Suprapubic skin (tissue), 4 donors: ENCODE measurements around the gene CELF4.

Source experiments
- EP300 ChIP-seq: sonication (generic); formaldehyde crosslinking; IDR thresholded peaks from one replicate; pipeline ENCODE4 v1.6.1; 2017; ENCODE audit warnings: antibody characterized with exemption
- POLR2A ChIP-seq, 2 donors: fragments of 450-650 bp; IDR thresholded peaks; one replicate each; pipeline ENCODE4 v1.6.1; 2017; ENCODE audit warnings: antibody characterized with exemption in 2 of 2, mild to moderate bottlenecking in 2 of 2, moderate library complexity in 2 of 2
- POLR2AphosphoS5 ChIP-seq, 3 donors: sonication (generic); formaldehyde crosslinking; IDR thresholded peaks; one replicate each; pipeline ENCODE4 v1.6.1; 2017; ENCODE audit warnings: antibody characterized with exemption in 3 of 3
- TF ChIP-seq, protein P1 (sequence below), 2 donors: fragments of 200-600 bp in 1 of 2; fragments of 450-650 bp in 1 of 2; sonication (generic) in 1 of 2; IDR thresholded peaks; one replicate each; pipeline ENCODE4 v1.5.1; 2016 to 2019; ENCODE audit warnings: antibody characterized with exemption in 2 of 2, mild to moderate bottlenecking in 1 of 2, moderate library complexity in 1 of 2

GRCh38 chr18:37285825-37286224 lies 279.8 kb downstream of the CELF4 start:
- TF ChIP-seq, protein P1, sequence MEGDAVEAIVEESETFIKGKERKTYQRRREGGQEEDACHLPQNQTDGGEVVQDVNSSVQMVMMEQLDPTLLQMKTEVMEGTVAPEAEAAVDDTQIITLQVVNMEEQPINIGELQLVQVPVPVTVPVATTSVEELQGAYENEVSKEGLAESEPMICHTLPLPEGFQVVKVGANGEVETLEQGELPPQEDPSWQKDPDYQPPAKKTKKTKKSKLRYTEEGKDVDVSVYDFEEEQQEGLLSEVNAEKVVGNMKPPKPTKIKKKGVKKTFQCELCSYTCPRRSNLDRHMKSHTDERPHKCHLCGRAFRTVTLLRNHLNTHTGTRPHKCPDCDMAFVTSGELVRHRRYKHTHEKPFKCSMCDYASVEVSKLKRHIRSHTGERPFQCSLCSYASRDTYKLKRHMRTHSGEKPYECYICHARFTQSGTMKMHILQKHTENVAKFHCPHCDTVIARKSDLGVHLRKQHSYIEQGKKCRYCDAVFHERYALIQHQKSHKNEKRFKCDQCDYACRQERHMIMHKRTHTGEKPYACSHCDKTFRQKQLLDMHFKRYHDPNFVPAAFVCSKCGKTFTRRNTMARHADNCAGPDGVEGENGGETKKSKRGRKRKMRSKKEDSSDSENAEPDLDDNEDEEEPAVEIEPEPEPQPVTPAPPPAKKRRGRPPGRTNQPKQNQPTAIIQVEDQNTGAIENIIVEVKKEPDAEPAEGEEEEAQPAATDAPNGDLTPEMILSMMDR (IDR thresholded peaks at IDR 0.05) = no peak
- TF ChIP-seq EP300 (no peak), POLR2A (IDR thresholded peaks at IDR 0.05) (no peak), POLR2AphosphoS5 (IDR thresholded peaks at IDR 0.05) (no peak)
